Stimulated activated CD8-positive, alpha-beta memory T cell treated with anti-CD3 and anti-CD28 coated beads, Interleukin-4, amount 100 ng/mL, for 1 hour (primary cell): ENCODE measurements around the gene CHTF18.

ENCODE experiments used
- DNase-seq, 2 donors: peaks; one replicate each; pipeline ENCODE4 v3.0.0-alpha.2; 2020; ENCODE audit warnings: low read depth in 2 of 2, low spot score in 1 of 2

The CHTF18 gene

DNA sequence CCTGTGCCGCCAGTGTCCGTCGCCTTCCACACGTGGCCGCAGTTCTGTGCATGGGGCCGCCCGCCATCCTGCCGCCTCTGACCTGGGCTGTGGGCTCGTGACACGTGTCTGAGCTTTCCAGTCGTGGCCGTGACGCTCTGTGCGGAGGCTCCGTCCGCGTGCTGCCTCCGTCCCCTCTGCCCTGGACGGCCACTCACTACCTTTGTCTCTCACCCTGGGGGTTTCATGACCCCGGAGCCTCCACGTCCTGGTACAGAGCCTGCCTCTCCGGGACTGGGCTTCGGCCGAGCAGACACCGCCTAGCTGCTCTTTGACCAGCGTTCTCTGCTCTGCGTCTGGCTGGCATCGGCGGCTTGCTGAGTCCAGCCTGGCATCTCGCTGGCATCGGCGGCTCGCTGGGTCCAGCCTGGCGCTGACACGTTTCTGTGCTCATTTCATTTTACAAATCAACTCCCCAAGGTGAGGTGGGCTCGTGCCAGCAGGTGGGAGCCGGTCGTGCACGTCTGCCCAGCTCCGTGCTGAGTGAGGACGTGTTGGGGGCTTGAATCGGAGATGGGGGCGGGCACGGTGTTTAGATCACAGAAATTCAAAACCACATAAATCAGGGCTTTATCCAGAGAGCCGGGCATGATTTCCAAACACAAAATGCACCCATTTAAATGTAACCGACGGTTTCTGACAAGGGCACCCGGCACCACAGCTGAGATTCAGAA, 56.4 kb downstream of the CHTF18 start:
- DNase-seq = no peak

DNA sequence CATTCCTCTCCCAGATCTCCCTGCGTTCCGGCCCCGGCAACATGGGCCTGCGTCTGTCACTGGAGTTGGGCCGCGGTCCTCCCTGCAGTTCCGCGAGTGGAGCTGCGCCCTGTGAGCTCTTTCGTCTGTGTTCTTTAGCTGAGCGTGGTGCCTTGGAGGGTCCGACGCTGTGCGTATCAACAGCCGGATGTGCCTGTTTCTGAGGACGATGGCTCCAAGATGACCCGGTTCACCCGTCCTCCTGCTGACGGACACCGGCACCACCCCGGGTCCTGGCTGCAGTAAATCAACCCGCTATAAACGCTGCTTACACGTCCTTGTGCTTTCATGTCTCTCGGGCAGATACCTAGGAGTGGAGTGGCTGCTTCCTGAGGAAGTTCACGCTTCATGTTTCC, 56.9 kb downstream of the CHTF18 start:
- no peak for DNase-seq

DNA sequence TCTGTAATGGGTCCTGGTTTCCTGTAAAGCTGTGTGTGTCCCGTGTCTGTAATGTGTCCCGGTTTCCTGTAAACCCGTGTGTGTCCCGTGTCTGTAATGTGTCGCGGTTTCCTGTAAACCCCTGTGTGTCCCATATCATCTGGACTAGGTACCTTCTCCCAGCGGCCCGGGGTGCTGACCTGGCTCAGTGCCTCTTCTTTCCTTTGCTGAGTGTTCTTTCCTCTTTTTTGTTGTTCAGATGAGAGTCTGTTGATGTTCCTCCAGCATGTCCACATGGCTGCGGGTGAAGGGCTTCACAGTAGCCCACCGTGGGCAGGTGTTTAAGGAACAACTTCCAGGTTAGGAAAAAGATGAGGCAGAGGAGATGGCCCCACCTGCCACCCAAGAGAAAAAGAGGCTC, 58.7 kb downstream of the CHTF18 start:
- no peak for DNase-seq
